PC-9 (cell line): ENCODE measurements around the gene UBXN4.

Experiments
- CTCF ChIP-seq: fragments of 200-600 bp; sonication (generic); conservative IDR thresholded peaks from 2 replicates; pipeline ENCODE4 v1.6.1; 2017; ENCODE audit warnings: mixed run types, antibody characterized with exemption, mild to moderate bottlenecking, moderate library complexity
- EZH2 ChIP-seq: fragments of 200-600 bp; sonication (generic); IDR thresholded peaks from 2 replicates; pipeline ENCODE4 v1.8.0; 2017; ENCODE audit warnings: antibody characterized with exemption, low read depth

GRCh38 chr2:135798762-135799161, 57.1 kb downstream of the UBXN4 start:
- no peak for TF ChIP-seq EZH2
- TF ChIP-seq CTCF = peak; percentile 38
